ENCODE results near the gene CITED2. TPM values are rescaled to one million over a fixed set of nuclear protein-coding genes. Genes with fewer than 3 reads are reported as not detected.

Gene CITED2
- total RNA-seq, 1 experiment from 2014 or later, result 63.4 TPM

DNA sequence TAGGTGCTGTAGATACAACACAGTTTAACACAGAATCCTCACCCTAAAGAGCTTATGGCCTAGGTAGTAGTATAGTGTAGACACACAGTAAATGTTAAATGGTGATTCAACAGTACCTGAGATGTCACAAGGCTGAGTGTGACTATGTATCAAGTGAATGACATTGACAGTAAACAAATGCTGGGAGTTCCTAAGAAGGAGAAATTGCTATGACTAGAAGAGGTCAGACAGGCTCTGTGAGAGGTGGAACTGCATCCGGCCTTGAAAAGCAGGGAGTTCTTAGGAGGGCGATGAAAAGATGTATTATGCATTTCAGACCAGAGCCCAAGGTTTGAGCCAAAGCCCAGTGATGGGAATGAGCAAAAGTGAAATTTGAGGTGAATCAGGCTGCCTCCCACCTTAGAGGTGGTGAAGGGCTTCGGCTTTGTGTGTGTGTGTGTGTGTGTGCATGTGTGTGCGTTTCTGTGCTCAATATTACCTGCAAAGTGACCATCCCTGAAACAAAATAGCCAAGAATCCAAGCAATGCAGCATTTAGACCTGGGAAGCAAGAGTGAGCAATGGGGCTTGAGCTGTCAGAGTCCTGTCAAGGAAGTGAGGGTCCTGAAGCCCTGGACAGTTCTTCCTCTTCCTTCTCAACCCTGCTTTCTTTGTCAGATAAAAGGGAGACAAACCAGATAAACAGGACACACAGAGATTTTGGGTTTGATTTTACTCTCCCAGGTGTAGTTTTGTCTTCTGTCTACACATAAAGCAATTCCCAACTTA is 32.3 kb upstream of the CITED2 start (continued):
- TF ChIP-seq, protein P1, sequence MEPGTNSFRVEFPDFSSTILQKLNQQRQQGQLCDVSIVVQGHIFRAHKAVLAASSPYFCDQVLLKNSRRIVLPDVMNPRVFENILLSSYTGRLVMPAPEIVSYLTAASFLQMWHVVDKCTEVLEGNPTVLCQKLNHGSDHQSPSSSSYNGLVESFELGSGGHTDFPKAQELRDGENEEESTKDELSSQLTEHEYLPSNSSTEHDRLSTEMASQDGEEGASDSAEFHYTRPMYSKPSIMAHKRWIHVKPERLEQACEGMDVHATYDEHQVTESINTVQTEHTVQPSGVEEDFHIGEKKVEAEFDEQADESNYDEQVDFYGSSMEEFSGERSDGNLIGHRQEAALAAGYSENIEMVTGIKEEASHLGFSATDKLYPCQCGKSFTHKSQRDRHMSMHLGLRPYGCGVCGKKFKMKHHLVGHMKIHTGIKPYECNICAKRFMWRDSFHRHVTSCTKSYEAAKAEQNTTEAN (CRISPR knock-in tag; IDR thresholded peaks at IDR 0.05), result no peak
- TF ChIP-seq KAT7 (CRISPR knock-in tag; IDR thresholded peaks at IDR 0.05; ENCODE audit: borderline replicate concordance) (no peak), NFE2L1 (CRISPR knock-in tag; IDR thresholded peaks at IDR 0.05) (no peak), FOXP1 (CRISPR knock-in tag; IDR thresholded peaks at IDR 0.05; ENCODE audit: borderline replicate concordance) (no peak), ZNF317 (CRISPR knock-in tag; IDR thresholded peaks at IDR 0.05; ENCODE audit: borderline replicate concordance, low read depth) (no peak)

DNA sequence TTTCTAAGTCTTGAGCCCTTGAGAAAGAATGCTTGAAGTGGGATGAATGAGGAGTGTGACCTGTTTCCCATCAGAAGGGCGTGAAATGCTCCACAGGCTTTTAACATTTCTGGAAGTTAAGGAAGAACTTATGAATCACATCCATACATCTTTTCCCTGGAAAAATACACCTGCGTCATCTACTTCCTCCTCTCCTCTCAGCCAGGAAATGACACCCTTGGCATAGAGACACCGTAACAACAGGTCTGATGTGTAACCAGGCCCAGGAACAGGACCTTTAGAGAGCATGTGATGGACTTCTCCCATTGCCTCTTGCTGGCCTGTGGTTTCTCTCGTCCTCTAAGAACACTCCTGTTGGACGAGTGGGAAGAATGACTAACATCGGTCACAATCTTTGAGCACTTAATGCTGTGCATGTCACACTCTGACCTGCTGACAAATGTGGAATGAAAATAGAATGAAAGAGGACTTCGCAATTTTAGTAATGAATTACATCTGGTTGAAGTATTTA is 28.5 kb upstream of the CITED2 start:
- Mint-ChIP-seq H3K4me3 (no peak overlapping the region), H3K27ac (no peak overlapping the region), H3K4me1 (no peaks in the 10 kb centered on the region), H3K36me3 (no peaks in the 10 kb centered on the region), H3K27me3 (ENCODE audit: low read depth) (peaks cover 37% of the 10 kb centered on the region), H3K9me3 (no peaks in the 10 kb centered on the region)
- TF ChIP-seq, protein P2, sequence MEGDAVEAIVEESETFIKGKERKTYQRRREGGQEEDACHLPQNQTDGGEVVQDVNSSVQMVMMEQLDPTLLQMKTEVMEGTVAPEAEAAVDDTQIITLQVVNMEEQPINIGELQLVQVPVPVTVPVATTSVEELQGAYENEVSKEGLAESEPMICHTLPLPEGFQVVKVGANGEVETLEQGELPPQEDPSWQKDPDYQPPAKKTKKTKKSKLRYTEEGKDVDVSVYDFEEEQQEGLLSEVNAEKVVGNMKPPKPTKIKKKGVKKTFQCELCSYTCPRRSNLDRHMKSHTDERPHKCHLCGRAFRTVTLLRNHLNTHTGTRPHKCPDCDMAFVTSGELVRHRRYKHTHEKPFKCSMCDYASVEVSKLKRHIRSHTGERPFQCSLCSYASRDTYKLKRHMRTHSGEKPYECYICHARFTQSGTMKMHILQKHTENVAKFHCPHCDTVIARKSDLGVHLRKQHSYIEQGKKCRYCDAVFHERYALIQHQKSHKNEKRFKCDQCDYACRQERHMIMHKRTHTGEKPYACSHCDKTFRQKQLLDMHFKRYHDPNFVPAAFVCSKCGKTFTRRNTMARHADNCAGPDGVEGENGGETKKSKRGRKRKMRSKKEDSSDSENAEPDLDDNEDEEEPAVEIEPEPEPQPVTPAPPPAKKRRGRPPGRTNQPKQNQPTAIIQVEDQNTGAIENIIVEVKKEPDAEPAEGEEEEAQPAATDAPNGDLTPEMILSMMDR (IDR thresholded peaks at IDR 0.05), result no peak
- TF ChIP-seq, protein P3, sequence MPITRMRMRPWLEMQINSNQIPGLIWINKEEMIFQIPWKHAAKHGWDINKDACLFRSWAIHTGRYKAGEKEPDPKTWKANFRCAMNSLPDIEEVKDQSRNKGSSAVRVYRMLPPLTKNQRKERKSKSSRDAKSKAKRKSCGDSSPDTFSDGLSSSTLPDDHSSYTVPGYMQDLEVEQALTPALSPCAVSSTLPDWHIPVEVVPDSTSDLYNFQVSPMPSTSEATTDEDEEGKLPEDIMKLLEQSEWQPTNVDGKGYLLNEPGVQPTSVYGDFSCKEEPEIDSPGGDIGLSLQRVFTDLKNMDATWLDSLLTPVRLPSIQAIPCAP (CRISPR knock-in tag; IDR thresholded peaks at IDR 0.05), result no peak
- TF ChIP-seq ZNF317 (CRISPR knock-in tag; IDR thresholded peaks at IDR 0.05; ENCODE audit: borderline replicate concordance, low read depth) (no peak), PRRX2 (CRISPR knock-in tag; IDR thresholded peaks at IDR 0.05) (no peak), TEAD4 (CRISPR knock-in tag; IDR thresholded peaks at IDR 0.05) (no peak), GABPB1 (CRISPR knock-in tag; IDR thresholded peaks at IDR 0.05) (no peak), NR3C1 (CRISPR knock-in tag; conservative IDR thresholded peaks at IDR 0.05; ENCODE audit: low read depth) (no peak), ZNF121 (CRISPR knock-in tag; IDR thresholded peaks at IDR 0.05) (no peak), TEAD1 (CRISPR knock-in tag; IDR thresholded peaks at IDR 0.05) (no peak), GRHL2 (CRISPR knock-in tag; IDR thresholded peaks at IDR 0.05; ENCODE audit: insufficient replicate concordance, severe bottlenecking) (no peak), HMGA2 (CRISPR knock-in tag; IDR thresholded peaks at IDR 0.05) (no peak), FOXP1 (CRISPR knock-in tag; IDR thresholded peaks at IDR 0.05; ENCODE audit: borderline replicate concordance) (no peak), OVOL2 (CRISPR knock-in tag; IDR thresholded peaks at IDR 0.05; ENCODE audit: borderline replicate concordance) (no peak), SOX15 (CRISPR knock-in tag; IDR thresholded peaks at IDR 0.05) (no peak), CREB1 (CRISPR knock-in tag; IDR thresholded peaks at IDR 0.05) (no peak)
- TF ChIP-seq, protein P4, sequence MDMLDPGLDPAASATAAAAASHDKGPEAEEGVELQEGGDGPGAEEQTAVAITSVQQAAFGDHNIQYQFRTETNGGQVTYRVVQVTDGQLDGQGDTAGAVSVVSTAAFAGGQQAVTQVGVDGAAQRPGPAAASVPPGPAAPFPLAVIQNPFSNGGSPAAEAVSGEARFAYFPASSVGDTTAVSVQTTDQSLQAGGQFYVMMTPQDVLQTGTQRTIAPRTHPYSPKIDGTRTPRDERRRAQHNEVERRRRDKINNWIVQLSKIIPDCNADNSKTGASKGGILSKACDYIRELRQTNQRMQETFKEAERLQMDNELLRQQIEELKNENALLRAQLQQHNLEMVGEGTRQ (CRISPR knock-in tag; IDR thresholded peaks at IDR 0.05), result no peak
- TF ChIP-seq, protein P5, sequence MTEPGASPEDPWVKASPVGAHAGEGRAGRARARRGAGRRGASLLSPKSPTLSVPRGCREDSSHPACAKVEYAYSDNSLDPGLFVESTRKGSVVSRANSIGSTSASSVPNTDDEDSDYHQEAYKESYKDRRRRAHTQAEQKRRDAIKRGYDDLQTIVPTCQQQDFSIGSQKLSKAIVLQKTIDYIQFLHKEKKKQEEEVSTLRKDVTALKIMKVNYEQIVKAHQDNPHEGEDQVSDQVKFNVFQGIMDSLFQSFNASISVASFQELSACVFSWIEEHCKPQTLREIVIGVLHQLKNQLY (CRISPR knock-in tag; IDR thresholded peaks at IDR 0.05), result no peak
- TF ChIP-seq, protein P6, sequence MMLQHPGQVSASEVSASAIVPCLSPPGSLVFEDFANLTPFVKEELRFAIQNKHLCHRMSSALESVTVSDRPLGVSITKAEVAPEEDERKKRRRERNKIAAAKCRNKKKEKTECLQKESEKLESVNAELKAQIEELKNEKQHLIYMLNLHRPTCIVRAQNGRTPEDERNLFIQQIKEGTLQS (CRISPR knock-in tag; conservative IDR thresholded peaks at IDR 0.05), result no peak
- TF ChIP-seq, protein P7, sequence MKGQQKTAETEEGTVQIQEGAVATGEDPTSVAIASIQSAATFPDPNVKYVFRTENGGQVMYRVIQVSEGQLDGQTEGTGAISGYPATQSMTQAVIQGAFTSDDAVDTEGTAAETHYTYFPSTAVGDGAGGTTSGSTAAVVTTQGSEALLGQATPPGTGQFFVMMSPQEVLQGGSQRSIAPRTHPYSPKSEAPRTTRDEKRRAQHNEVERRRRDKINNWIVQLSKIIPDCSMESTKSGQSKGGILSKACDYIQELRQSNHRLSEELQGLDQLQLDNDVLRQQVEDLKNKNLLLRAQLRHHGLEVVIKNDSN (CRISPR knock-in tag; IDR thresholded peaks at IDR 0.05), result no peak
- TF ChIP-seq, protein P8, sequence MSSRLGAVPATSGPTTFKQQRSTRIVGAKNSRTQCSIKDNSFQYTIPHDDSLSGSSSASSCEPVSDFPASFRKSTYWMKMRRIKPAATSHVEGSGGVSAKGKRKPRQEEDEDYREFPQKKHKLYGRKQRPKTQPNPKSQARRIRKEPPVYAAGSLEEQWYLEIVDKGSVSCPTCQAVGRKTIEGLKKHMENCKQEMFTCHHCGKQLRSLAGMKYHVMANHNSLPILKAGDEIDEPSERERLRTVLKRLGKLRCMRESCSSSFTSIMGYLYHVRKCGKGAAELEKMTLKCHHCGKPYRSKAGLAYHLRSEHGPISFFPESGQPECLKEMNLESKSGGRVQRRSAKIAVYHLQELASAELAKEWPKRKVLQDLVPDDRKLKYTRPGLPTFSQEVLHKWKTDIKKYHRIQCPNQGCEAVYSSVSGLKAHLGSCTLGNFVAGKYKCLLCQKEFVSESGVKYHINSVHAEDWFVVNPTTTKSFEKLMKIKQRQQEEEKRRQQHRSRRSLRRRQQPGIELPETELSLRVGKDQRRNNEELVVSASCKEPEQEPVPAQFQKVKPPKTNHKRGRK (CRISPR knock-in tag; IDR thresholded peaks at IDR 0.05; ENCODE audit: borderline replicate concordance), result no peak
- POLR2A ChIA-PET, result no interaction called here
- CTCF ChIA-PET, result no interaction called here
- ATAC-seq (no peak), DNase-seq (ENCODE audit: low spot score) (no peak)

Data from WTC11 (cell line).